HG02610 (cell line): ENCODE measurements around the gene NDUFAF8.

Experiments used
- ATAC-seq: cut with Tn5 transposase; IDR thresholded peaks from one replicate; pipeline ENCODE4 v1.9.1; 2021; ENCODE audit warnings: mild to moderate bottlenecking, moderate library complexity; ENCODE audit not compliant: unreplicated experiment

NDUFAF8 gene

GRCh38 chr17:81237591-81238489 lies 1.3 kb upstream of the NDUFAF8 start:
- no peak for ATAC-seq

- ATAC-seq = no peak
Observed at GRCh38 chr17:81238490-81238814, 666 bp upstream of the NDUFAF8 start.

GRCh38 chr17:81239714-81240555 lies 817 bp downstream of the NDUFAF8 start:
- ATAC-seq = no peak

DNA sequence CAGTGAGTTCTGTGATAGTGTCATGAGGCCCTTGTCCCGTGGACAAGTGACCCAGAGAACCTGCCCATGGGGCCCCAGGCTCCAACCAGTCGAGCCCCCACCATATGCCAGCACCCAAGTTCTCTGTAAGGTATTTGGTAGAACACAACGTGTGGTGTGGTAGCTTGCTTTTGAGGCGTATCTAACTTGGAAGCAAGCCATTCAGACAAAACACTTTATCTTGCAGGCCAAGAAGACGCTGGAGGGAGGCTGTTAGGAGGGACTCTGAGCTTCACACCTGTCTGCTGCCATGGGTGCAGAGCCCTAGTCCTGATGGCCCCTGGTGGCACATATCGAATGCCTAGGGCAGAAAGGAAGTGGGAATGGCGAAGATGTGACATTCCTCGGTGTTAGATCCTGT lies 1.6 kb downstream of the NDUFAF8 start:
- ATAC-seq = no peak

DNA sequence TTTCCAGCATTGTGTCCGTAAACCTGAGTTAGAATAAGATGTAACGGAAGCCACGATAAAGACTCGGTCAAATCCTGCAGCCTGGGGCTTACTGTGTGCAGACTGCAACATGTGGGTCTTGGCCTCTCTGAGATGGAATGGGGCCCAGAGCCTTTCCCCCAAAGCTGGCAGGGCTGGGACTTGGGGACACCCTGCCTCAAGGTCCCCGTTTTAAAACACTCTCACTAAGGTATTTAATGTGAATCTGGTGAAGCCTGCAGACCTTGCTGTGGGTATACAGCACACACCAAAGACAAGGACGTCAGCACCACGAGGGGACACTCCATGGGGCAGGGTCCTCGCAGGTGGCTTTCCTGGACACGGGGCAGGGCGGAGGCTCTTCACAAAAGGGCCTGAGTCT lies 2.1 kb downstream of the NDUFAF8 start:
- no peak for ATAC-seq

- no peak for ATAC-seq
Observed at GRCh38 chr17:81241648-81242420, 2.7 kb downstream of the NDUFAF8 start.

DNA sequence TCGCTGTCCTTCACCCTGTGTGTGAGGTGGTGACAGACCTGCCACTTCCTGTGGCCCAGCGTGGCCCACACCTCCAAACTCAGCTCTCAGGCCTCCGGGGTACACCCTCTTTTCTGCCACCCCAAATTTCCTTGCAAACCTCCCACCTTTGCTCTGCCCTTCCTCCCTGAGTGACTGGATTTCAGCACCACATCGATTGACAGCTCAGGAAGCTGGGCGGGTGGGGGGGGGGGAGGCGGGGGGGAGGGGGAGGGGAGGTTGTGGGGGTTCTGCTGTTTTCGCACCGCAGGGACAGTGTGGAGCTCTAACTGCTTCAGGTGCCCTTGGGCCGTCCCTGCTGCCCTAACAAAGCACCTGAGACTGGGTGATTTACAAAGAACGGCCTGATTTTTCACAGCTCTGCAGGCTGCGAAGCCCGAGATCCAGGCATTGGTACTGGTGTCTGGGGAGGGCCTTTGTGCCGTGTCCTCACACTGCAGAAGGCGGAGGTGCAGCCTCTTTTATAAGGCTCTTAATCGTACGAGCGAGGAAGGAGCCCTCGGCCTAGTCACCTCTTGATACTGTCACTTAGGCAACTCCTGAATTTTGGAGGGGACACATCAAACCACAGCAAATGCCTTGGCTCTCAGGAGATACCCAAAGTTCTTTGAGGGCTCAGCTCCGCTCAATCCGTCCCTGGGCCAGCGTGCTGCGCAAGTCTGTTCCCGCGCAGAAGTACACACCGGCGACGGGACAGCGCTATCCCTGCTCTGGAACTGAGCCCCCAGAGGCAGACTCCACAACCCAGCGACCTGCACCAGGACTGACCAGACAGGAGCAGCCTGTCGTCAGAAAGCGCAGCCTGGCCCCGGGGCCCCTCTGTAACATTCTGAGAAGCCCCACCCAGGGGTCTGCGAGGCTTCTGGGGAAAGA lies 3.6 kb downstream of the NDUFAF8 start:
- ATAC-seq = no peak

- ATAC-seq = no peak
Observed at GRCh38 chr17:81243333-81243664, 4.2 kb downstream of the NDUFAF8 start.

GRCh38 chr17:81244358-81245023 lies 5.4 kb downstream of the NDUFAF8 start:
- no peak for ATAC-seq

DNA sequence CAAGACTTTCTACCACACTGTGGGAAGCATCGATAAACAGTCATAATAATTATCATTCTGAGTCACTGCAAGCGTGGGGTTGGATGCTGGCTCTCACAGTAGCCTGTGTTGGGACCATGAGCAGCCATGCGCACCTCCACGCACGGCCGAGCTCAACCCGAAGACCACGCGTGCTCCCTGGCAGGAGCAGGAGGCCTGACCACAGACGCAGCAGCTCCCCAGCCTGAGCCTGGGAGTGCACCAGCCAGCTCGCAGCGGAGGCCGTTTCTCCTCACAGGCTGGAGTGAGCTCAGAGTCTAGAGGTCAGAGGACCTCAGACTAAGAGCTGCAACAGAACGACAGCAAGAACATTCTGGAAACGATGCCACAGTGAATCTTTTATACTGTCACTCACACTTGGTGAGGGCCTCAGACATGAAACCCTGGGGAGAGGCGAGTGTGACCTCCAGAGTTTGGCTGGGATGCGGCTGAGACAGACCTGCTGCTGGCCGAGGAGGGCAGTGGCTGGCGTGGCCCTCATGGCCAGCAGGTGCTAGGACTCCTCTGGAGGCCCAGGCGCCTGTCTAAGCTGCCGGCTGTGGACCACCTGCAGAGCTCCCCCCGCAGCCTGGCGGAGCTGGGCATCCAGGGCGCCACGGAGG lies 6.0 kb downstream of the NDUFAF8 start:
- ATAC-seq = peak; percentile 62

- no peak for ATAC-seq
Observed at GRCh38 chr17:81245665-81246342, 6.7 kb downstream of the NDUFAF8 start.

GRCh38 chr17:81246343-81246670 lies 7.2 kb downstream of the NDUFAF8 start:
- ATAC-seq = no peak

DNA sequence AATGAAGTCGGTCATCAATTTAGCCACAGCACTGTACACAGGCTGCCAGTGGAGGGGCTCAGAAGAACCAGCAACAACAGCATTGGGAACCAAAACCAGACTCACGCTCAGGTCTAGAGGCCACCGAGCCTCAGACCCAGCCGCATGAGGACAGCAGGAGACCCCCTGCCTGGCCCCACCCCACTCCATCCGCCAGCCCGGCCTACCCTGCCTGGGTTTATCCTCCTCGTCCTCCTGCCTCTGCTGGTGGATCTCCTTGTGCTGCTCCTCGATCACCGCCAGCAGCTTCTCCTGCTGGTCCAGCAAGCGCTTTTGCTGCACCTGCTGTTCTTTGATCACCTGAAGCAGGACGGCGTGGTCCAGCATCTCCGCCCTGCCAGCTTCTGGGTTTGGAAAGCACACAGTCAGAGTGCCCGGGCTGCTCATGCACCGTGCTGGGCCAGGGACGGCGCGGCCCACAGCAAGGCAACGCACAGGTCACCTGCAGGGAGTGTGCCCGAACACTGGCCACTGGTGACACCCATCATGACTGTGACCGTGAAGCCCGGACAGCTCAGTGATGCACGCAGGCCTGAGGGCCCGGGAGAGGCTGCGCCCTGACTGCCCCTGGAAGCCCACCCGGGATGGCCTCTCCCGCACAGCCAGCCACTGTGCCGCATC lies 7.7 kb downstream of the NDUFAF8 start:
- ATAC-seq = no peak

GRCh38 chr17:81247339-81247990 lies 8.3 kb downstream of the NDUFAF8 start:
- no peak for ATAC-seq

GRCh38 chr17:81248649-81249048 lies 9.5 kb downstream of the NDUFAF8 start:
- no peak for ATAC-seq

DNA sequence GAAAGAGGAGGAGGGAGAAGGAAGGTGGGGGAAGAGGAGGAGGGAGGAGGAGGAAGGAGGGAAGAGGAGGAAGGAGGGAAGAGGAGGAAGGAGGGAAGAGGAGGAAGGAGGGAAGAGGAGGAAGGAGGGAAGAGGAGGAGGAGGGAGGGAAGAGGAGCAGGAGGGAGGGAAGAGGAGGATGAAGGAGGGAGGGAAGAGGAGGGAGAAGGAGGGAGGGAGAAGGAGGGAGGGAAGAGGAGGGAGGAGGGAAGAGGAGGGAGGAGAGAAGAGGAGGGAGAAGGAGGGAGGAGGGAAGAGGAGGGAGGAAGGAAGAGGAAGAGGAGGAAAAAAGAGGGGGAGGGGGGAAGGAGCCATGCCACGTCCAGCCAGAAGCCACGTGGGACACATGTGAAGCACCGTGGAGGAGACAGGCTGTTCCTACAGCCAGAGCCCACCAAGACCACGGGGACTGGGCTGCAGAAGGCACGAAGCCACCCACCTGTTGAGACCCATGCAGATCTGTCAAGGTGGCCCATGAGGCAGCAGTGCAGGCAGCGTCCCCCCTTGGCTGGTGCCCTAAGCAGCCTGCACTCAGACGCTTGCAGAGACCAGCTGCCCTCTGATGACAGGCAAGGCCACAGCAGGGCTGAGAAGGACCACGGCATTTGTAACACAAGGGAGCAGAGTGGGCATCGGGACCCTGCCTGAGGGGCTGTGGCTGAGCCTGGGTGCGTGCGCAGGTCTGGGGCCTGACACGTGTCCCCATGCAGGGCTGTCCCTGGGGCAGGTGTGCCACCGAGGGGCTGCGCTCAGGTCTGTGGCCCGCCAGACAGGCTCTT lies 10.3 kb downstream of the NDUFAF8 start:
- no peak for ATAC-seq
